Bronchial epithelial cell (primary cell): Measurements from ENCODE around the gene DNM2. TPM values are rescaled to one million over a fixed set of nuclear protein-coding genes. Genes with fewer than 3 reads are reported as not detected.

Source experiments
- total RNA-seq: library from RNA; depleted of rRNA; stranded (reverse); fragments of >200 nt; gene quantifications from 2 replicates; pipeline ENCODE4 v1.2.1, GENCODE V29; 2014

Gene DNM2
- total RNA-seq, 1 donor from 2014 or later: 68.4 TPM

Other genes starting within 250 kb of the DNM2 start
- gene KEAP1, start 214.7 kb upstream of the DNM2 start, total RNA-seq: 59.5 and 62.9 TPM in 2 replicates
- gene S1PR5, start 200.6 kb upstream of the DNM2 start, total RNA-seq: 6.6 and 7.8 TPM in 2 replicates
- gene ATG4D, start 174.2 kb upstream of the DNM2 start, total RNA-seq: 30.3 and 37.5 TPM in 2 replicates
- 8.2 and 11.0 TPM in 2 replicates for gene KRI1, start 152.1 kb upstream of the DNM2 start, total RNA-seq
- gene CDKN2D, start 149.1 kb upstream of the DNM2 start, total RNA-seq: 6.6 and 13.3 TPM in 2 replicates
- gene AP1M2, start 130.8 kb upstream of the DNM2 start, total RNA-seq: 114 and 135 TPM in 2 replicates
- gene SLC44A2, start 92.5 kb upstream of the DNM2 start, total RNA-seq: 18.7 and 36.0 TPM in 2 replicates
- gene ILF3, start 63.7 kb upstream of the DNM2 start, total RNA-seq: 85.8 and 97.4 TPM in 2 replicates
- gene QTRT1, start 16.6 kb upstream of the DNM2 start, total RNA-seq: 18.8 and 32.9 TPM in 2 replicates
- gene TMED1, start 118.1 kb downstream of the DNM2 start, total RNA-seq: 42.0 and 45.3 TPM in 2 replicates
- gene C19orf38, start 130.3 kb downstream of the DNM2 start, total RNA-seq: 0.26 and 0.38 TPM in 2 replicates
- 9.2 and 14.3 TPM in 2 replicates for gene CARM1, start 153.5 kb downstream of the DNM2 start, total RNA-seq
- 110 and 144 TPM in 2 replicates for gene YIPF2, start 210.6 kb downstream of the DNM2 start, total RNA-seq
- 37.5 and 42.1 TPM in 2 replicates for gene TIMM29, start 210.7 kb downstream of the DNM2 start, total RNA-seq
- 49.2 and 68.6 TPM in 2 replicates for gene SMARCA4, start 243.0 kb downstream of the DNM2 start, total RNA-seq